Heart left ventricle (tissue), 13 donors: ENCODE results near the gene SUGCT.

ENCODE experiments used
- POLR2A ChIP-seq, 2 donors: fragments of 450-650 bp; IDR thresholded peaks; one replicate each; pipeline ENCODE4 v1.6.1; 2017; ENCODE audit warnings: antibody characterized with exemption in 2 of 2, mild to moderate bottlenecking in 2 of 2, moderate library complexity in 2 of 2
- TF ChIP-seq, protein P1 (sequence below), 12 donors: fragments of 200-600 bp; sonication (generic) in 4 of 12; IDR thresholded peaks; one replicate each; pipeline versions ENCODE4 v1.5.0 to v1.8.0; 2018 to 2022; ENCODE audit warnings: antibody characterized with exemption in 12 of 12, mild to moderate bottlenecking in 5 of 12
- donor health status: ischemic (EF 13 %, LVEDD 7.1; RV severe dilation, severe dysfunction).
- donor health status: DM: no; HTN: yes; CAD: no.
- donor health status: DM: no; HTN: no; CAD: no.
- donor health status: ischemic (EF 25% LVEDD 6.9; RV normal size, moderate dysfunction).
- donor health status: ischemic (EF 25% LVEDD 5.7; RV mildly dilated, moderate dysfunction).
- donor health status: ischemic (EF 35%, LVEDD 5.7; RV mildly dilated, moderate dysfunction).
- donor health status: nonischemic (EF 11% LVEDD 7.7; RV severe dilation, severe dysfunction).
- donor health status: DM: yes; HTN: yes; CAD: no.
- donor health status: PGD.
- donor health status: ischemic (EF 29% LVEDD 5.4; RV normal size, mild dysfunction).
- donor health status: nonischemic (EF 23%, LVEDD 6.1; RV moderate dilation, normal function).

DNA sequence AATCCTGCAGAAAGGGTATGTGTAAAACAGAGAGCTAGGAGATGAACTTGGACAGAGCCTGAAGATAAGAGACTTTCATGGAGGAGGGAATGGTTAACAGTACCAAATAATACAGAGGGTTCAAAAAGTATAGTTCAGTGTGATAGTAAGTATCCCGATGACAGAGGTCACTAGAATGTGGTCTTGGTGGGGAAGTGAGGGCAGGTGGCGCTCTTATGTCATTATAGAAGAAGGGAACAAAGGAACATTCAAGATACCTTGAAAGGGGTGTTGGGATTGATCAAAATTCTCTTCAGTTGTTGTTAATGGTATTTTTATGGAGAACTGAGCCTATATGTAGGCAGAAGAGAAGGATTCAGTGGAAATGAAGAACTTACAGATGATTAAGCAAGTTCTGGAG lies 312.5 kb downstream of the SUGCT start:
- no peak for TF ChIP-seq POLR2A (IDR thresholded peaks at IDR 0.05)
- TF ChIP-seq, protein P1, sequence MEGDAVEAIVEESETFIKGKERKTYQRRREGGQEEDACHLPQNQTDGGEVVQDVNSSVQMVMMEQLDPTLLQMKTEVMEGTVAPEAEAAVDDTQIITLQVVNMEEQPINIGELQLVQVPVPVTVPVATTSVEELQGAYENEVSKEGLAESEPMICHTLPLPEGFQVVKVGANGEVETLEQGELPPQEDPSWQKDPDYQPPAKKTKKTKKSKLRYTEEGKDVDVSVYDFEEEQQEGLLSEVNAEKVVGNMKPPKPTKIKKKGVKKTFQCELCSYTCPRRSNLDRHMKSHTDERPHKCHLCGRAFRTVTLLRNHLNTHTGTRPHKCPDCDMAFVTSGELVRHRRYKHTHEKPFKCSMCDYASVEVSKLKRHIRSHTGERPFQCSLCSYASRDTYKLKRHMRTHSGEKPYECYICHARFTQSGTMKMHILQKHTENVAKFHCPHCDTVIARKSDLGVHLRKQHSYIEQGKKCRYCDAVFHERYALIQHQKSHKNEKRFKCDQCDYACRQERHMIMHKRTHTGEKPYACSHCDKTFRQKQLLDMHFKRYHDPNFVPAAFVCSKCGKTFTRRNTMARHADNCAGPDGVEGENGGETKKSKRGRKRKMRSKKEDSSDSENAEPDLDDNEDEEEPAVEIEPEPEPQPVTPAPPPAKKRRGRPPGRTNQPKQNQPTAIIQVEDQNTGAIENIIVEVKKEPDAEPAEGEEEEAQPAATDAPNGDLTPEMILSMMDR (IDR thresholded peaks at IDR 0.05), result no peak
